Measurements from ENCODE around the gene SH3D21. TPM values are rescaled to one million over a fixed set of nuclear protein-coding genes. Genes with fewer than 3 reads are reported as not detected.
A peak's percentile ranks its signal among the peaks of the same experiment; 100 is the strongest.

Gene SH3D21
- total and polyA plus RNA-seq, 2 donors (not counting 1 experiment from before 2014, with no cell fraction given), result 0.49 to 1.8 TPM

DNA sequence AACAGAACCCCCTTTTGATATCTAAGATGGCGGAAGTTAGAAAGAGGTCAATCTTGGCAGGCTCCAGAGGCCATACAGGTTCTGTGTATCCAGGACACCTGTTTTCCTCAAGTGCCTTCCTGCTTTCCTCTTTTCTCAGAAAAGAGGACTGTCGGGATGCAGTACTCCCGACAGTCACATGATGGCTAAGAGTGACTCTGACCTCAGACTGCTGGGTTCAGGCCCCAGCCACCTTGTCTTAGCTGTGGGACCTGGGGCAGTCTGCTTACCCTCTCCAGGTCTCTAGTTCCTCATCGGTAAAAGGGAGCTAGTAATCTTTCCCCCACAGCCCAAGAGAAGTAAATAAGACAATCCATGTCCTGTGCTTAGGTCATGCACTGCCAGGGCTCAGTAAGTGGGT is 49.6 kb downstream of the SH3D21 start:
- H2AFZ ChIP-seq (ENCODE audit: insufficient read depth, low read depth, low read length, poor library complexity, severe bottlenecking), result no peak overlapping the region
- peaks cover 15 to 27% of the 10 kb centered on the region in 2 donors for H3K4me1 ChIP-seq (ENCODE audit: control insufficient read depth in 2 of 2, insufficient read depth in 2 of 2, low read length in 2 of 2)
- H3K4me1 Mint-ChIP-seq, result peaks cover 21% of the 10 kb centered on the region
- intact Hi-C loops (cut with micrococcal nuclease), result no loop called here
- peaks cover 12 to 84% of the 10 kb centered on the region in 2 experiments for H3K36me3 ChIP-seq (replicated peaks in 1 of 2; ENCODE audit: control extremely low read depth in 1 of 2, control insufficient read depth in 1 of 2, extremely low read depth in 1 of 2, insufficient read depth in 2 of 2, low read length in 1 of 2)
- no peak for ATAC-seq (ENCODE audit: low read depth)
- no peak for TF ChIP-seq EZH2 (IDR thresholded peaks at IDR 0.05; ENCODE audit: borderline replicate concordance, insufficient read depth, low read depth, low read length, poor library complexity, severe bottlenecking)
- TF ChIP-seq, protein P1, sequence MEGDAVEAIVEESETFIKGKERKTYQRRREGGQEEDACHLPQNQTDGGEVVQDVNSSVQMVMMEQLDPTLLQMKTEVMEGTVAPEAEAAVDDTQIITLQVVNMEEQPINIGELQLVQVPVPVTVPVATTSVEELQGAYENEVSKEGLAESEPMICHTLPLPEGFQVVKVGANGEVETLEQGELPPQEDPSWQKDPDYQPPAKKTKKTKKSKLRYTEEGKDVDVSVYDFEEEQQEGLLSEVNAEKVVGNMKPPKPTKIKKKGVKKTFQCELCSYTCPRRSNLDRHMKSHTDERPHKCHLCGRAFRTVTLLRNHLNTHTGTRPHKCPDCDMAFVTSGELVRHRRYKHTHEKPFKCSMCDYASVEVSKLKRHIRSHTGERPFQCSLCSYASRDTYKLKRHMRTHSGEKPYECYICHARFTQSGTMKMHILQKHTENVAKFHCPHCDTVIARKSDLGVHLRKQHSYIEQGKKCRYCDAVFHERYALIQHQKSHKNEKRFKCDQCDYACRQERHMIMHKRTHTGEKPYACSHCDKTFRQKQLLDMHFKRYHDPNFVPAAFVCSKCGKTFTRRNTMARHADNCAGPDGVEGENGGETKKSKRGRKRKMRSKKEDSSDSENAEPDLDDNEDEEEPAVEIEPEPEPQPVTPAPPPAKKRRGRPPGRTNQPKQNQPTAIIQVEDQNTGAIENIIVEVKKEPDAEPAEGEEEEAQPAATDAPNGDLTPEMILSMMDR (IDR thresholded peaks at IDR 0.05), result no peak
- H3K4me2 ChIP-seq (replicated peaks; ENCODE audit: low read depth, low read length, poor library complexity, severe bottlenecking), result no peak overlapping the region
- no peaks in the 10 kb centered on the region for H3K27me3 ChIP-seq (replicated peaks in 1 of 4; ENCODE audit: control extremely low read depth in 1 of 4, control insufficient read depth in 3 of 4, insufficient read depth in 4 of 4, low read length in 3 of 4)
- peaks cover 32% of the 10 kb centered on the region for H3K79me2 ChIP-seq (ENCODE audit: control insufficient read depth, insufficient read depth, low read length)
- H3K27ac Mint-ChIP-seq, result no peak overlapping the region
- no peak overlapping the region for H3K9ac ChIP-seq (ENCODE audit: low read length)
- H4K20me1 ChIP-seq (ENCODE audit: control insufficient read depth, insufficient read depth, low read length, poor library complexity, severe bottlenecking), result peaks cover 19% of the 10 kb centered on the region
- ChIA-PET POLR2A (no interaction called here), CTCF (interaction anchor here (0.8 to 1.7 kb wide), 2 partner anchors 31 to 49 kb away, joined by 3 to 4 read pairs; partner anchors contain the start of gene SH3D21)
- H3K27ac ChIP-seq (ENCODE audit: low read length in 2 of 2), result no peak overlapping the region
- 86% methylated on average over 4 of the region's 4 CpGs for WGBS (ENCODE audit: insufficient coverage)
- no peaks in the 10 kb centered on the region for H3K9me3 Mint-ChIP-seq (ENCODE audit: insufficient read depth)
- H3K9me3 ChIP-seq (ENCODE audit: control extremely low read depth in 1 of 3, control insufficient read depth in 2 of 3, insufficient read depth in 1 of 3, low read length in 2 of 3), result no peaks in the 10 kb centered on the region
- no peak overlapping the region for H3K4me3 Mint-ChIP-seq
- no peaks in the 10 kb centered on the region for H3K27me3 Mint-ChIP-seq
- H3K4me3 ChIP-seq (ENCODE audit: control extremely low read depth in 1 of 5, extremely low read depth in 1 of 5, insufficient read depth in 1 of 5, low read depth in 2 of 5, low read length in 4 of 5), result no peak overlapping the region
- DNase-seq, result no peak

DNA sequence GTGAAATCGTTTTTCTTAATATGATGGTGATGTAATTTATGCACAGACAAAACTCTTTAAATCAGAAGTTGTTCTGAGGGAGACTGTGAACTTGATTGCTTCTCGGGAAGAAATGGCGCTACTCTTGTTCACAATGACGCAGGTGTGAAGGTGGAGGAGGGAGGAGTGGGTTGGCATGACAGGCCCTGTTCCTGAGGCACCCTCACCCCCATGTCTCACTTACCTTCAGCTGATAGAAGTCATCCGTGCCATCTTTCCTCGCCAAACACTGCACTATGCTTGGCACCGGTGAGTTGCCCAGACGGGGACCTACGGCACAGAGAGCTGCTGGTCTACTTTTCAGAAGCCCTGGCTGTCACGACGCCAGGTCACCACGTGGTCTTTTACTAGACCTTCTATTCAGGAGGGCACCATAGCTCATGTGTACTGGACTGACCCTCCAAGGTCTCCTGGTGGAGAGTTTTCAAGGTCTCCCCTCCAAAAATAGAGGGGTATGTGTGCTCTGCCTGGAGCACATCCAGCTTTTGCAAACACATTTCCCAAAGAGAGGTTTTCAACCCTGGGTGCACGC is 52.4 kb downstream of the SH3D21 start:
- ChIA-PET CTCF (interaction anchor here (0.7 to 1.8 kb wide), 3 partner anchors 11 to 61 kb away, joined by 3 to 9 read pairs (median 5); no protein-coding TSS in a partner anchor), POLR2A (interaction anchor here (0.6 kb wide), 1 partner anchor 17 kb away, joined by 3 read pairs; no protein-coding TSS in a partner anchor)
- no peak overlapping the region for H3K9ac ChIP-seq (ENCODE audit: low read length)
- 99% methylated on average over 8 of the region's 13 CpGs for WGBS (ENCODE audit: insufficient coverage)
- H3K36me3 ChIP-seq (replicated peaks in 1 of 2; ENCODE audit: control extremely low read depth in 1 of 2, control insufficient read depth in 1 of 2, extremely low read depth in 1 of 2, insufficient read depth in 2 of 2, low read length in 1 of 2), result peaks cover 8 to 81% of the 10 kb centered on the region in 2 experiments
- Mint-ChIP-seq H3K27me3 (no peaks in the 10 kb centered on the region), H3K4me1 (peaks cover 18% of the 10 kb centered on the region), H3K4me3 (no peak overlapping the region), H3K27ac (peak overlapping the region; percentile 88), H3K9me3 (ENCODE audit: insufficient read depth) (no peaks in the 10 kb centered on the region)
- no peaks in the 10 kb centered on the region for H3K27me3 ChIP-seq (replicated peaks in 1 of 4; ENCODE audit: control extremely low read depth in 1 of 4, control insufficient read depth in 3 of 4, insufficient read depth in 4 of 4, low read length in 3 of 4)
- DNase-seq, result no peak
- H3K9me3 ChIP-seq (ENCODE audit: control extremely low read depth in 1 of 3, control insufficient read depth in 2 of 3, insufficient read depth in 1 of 3, low read length in 2 of 3), result no peaks in the 10 kb centered on the region
- H4K20me1 ChIP-seq (ENCODE audit: control insufficient read depth, insufficient read depth, low read length, poor library complexity, severe bottlenecking), result peaks cover 39% of the 10 kb centered on the region
- H3K79me2 ChIP-seq (ENCODE audit: control insufficient read depth, insufficient read depth, low read length), result peaks cover 59% of the 10 kb centered on the region
- no peak overlapping the region for H3K4me3 ChIP-seq (ENCODE audit: control extremely low read depth in 1 of 5, extremely low read depth in 1 of 5, insufficient read depth in 1 of 5, low read depth in 2 of 5, low read length in 4 of 5)
- peak overlapping the region; percentile 71 to 74 for H3K27ac ChIP-seq (ENCODE audit: low read length in 2 of 2)
- no peak overlapping the region for H3K4me2 ChIP-seq (replicated peaks; ENCODE audit: low read depth, low read length, poor library complexity, severe bottlenecking)
- ATAC-seq (ENCODE audit: low read depth), result no peak
- intact Hi-C loops (cut with micrococcal nuclease), result no loop called here
- TF ChIP-seq, protein P1 (IDR thresholded peaks at IDR 0.05), result no peak
- no peak for TF ChIP-seq EZH2 (IDR thresholded peaks at IDR 0.05; ENCODE audit: borderline replicate concordance, insufficient read depth, low read depth, low read length, poor library complexity, severe bottlenecking)
- no peak overlapping the region for H2AFZ ChIP-seq (ENCODE audit: insufficient read depth, low read depth, low read length, poor library complexity, severe bottlenecking)
- peaks cover 11 to 20% of the 10 kb centered on the region in 2 donors for H3K4me1 ChIP-seq (ENCODE audit: control insufficient read depth in 2 of 2, insufficient read depth in 2 of 2, low read length in 2 of 2)

All from B cell (primary cell).